GM12878 (cell line): ENCODE results near the gene SPATC1L. TPM values are rescaled to one million over a fixed set of nuclear protein-coding genes. Genes with fewer than 3 reads are reported as not detected.

Source experiments
- HDAC2 ChIP-seq: fragments of 200-600 bp; sonication (generic); IDR thresholded peaks from 2 replicates; pipeline ENCODE4 v1.6.1; 2017
- polyA plus RNA-seq, 11 experiments: library from polyadenylated mRNA; depleted of rRNA in 4 of 11; unstranded in 6 of 11; stranded (reverse) in 5 of 11; fragments of >200 nt; fragmentation: Nextera tagmentation in 4 of 11; fragmentation: Illumina TruSeq in 1 of 11; extraction: Ambion mirVana in 4 of 11; extraction: Trizol in 1 of 11; gene quantifications; 1 replicate in 1 of 11; 2 replicates in 10 of 11; pipeline versions ENCODE4 v1.2.1 to v1.2.3, GENCODE V29; 2011 to 2016; ENCODE audit warnings: inconsistent platforms in 2 of 11, missing spikeins in 2 of 11, low read depth in 1 of 11
- total RNA-seq, 4 experiments: library from RNA; depleted of rRNA in 3 of 4; stranded (reverse); fragments of >200 nt in 3 of 4; fragmentation: Illumina TruSeq in 1 of 4; extraction: Trizol in 1 of 4; gene quantifications; 2 replicates each; pipeline versions ENCODE4 v1.2.1 to v1.2.3, GENCODE V29; 2013 to 2021
- TF ChIP-seq, protein P1 (sequence below): fragments of 450-650 bp; IDR thresholded peaks from 2 replicates; pipeline ENCODE4 v1.6.1; 2017; ENCODE audit warnings: mild to moderate bottlenecking, moderate library complexity
- TF ChIP-seq, protein P2 (sequence below): fragments of 450-650 bp; formaldehyde crosslinking; IDR thresholded peaks from 2 replicates; pipeline ENCODE4 v1.4.0; 2020; ENCODE audit warnings: mild to moderate bottlenecking, moderate library complexity
- TF ChIP-seq, protein P3 (sequence below): fragments of 450-650 bp; IDR thresholded peaks from 2 replicates; pipeline ENCODE4 v1.6.1; 2018; ENCODE audit warnings: borderline replicate concordance, mild to moderate bottlenecking; ENCODE audit not compliant: partially characterized antibody

Gene SPATC1L
- total and polyA plus RNA-seq, 10 of the 15 experiments (the other 5 are each of a cell fraction or from before 2014, with no cell fraction given): 1.4 to 16.0 (median 7.0) TPM; not detected in 2

DNA sequence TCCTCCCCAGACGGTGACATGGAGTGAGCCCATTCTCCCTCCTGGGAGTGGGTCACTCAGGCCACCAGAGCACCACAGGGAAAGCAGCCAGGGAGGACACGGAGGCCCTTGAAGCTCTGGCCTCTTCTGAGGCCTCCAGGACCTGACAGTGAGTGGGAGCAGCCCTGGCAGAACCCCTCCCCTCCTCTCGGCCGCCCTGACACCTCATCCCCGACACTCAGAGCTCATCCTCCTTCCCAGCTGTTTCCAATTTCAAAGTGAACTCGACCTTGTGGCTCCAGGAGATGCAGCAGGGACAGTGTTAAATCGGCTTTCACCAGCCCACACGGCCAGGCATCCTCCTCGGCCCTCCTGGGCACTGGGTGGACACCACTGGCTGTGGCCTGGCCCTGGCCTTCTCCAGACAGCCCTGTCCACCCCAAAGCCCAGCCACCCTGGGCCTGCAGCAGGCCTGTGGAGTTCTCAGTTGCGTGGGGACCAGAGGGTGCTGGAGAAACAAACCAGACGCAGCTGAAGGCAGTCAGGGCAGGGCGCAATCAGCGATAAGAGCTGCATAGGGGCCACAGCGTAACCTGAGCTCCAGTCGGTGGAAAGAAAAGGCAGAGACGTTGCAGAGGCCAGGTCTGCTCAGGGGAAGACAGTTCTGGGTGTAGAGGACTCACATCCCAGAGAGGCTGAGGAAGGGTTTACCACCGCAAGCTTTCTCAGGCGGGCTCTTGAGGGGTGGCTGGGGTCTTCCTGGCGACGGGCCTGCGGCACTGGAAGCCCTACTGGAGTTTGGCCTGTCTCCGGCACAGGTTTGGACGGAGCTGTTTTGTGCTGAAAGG, 55.9 kb downstream of the SPATC1L start (continued):
- TF ChIP-seq, protein P1, sequence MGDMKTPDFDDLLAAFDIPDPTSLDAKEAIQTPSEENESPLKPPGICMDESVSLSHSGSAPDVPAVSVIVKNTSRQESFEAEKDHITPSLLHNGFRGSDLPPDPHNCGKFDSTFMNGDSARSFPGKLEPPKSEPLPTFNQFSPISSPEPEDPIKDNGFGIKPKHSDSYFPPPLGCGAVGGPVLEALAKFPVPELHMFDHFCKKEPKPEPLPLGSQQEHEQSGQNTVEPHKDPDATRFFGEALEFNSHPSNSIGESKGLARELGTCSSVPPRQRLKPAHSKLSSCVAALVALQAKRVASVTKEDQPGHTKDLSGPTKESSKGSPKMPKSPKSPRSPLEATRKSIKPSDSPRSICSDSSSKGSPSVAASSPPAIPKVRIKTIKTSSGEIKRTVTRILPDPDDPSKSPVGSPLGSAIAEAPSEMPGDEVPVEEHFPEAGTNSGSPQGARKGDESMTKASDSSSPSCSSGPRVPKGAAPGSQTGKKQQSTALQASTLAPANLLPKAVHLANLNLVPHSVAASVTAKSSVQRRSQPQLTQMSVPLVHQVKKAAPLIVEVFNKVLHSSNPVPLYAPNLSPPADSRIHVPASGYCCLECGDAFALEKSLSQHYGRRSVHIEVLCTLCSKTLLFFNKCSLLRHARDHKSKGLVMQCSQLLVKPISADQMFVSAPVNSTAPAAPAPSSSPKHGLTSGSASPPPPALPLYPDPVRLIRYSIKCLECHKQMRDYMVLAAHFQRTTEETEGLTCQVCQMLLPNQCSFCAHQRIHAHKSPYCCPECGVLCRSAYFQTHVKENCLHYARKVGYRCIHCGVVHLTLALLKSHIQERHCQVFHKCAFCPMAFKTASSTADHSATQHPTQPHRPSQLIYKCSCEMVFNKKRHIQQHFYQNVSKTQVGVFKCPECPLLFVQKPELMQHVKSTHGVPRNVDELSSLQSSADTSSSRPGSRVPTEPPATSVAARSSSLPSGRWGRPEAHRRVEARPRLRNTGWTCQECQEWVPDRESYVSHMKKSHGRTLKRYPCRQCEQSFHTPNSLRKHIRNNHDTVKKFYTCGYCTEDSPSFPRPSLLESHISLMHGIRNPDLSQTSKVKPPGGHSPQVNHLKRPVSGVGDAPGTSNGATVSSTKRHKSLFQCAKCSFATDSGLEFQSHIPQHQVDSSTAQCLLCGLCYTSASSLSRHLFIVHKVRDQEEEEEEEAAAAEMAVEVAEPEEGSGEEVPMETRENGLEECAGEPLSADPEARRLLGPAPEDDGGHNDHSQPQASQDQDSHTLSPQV: no peak
- TF ChIP-seq, protein P2, sequence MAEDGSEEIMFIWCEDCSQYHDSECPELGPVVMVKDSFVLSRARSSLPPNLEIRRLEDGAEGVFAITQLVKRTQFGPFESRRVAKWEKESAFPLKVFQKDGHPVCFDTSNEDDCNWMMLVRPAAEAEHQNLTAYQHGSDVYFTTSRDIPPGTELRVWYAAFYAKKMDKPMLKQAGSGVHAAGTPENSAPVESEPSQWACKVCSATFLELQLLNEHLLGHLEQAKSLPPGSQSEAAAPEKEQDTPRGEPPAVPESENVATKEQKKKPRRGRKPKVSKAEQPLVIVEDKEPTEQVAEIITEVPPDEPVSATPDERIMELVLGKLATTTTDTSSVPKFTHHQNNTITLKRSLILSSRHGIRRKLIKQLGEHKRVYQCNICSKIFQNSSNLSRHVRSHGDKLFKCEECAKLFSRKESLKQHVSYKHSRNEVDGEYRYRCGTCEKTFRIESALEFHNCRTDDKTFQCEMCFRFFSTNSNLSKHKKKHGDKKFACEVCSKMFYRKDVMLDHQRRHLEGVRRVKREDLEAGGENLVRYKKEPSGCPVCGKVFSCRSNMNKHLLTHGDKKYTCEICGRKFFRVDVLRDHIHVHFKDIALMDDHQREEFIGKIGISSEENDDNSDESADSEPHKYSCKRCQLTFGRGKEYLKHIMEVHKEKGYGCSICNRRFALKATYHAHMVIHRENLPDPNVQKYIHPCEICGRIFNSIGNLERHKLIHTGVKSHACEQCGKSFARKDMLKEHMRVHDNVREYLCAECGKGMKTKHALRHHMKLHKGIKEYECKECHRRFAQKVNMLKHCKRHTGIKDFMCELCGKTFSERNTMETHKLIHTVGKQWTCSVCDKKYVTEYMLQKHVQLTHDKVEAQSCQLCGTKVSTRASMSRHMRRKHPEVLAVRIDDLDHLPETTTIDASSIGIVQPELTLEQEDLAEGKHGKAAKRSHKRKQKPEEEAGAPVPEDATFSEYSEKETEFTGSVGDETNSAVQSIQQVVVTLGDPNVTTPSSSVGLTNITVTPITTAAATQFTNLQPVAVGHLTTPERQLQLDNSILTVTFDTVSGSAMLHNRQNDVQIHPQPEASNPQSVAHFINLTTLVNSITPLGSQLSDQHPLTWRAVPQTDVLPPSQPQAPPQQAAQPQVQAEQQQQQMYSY (CRISPR knock-in tag): no peak
- no peak for TF ChIP-seq HDAC2
- TF ChIP-seq, protein P3, sequence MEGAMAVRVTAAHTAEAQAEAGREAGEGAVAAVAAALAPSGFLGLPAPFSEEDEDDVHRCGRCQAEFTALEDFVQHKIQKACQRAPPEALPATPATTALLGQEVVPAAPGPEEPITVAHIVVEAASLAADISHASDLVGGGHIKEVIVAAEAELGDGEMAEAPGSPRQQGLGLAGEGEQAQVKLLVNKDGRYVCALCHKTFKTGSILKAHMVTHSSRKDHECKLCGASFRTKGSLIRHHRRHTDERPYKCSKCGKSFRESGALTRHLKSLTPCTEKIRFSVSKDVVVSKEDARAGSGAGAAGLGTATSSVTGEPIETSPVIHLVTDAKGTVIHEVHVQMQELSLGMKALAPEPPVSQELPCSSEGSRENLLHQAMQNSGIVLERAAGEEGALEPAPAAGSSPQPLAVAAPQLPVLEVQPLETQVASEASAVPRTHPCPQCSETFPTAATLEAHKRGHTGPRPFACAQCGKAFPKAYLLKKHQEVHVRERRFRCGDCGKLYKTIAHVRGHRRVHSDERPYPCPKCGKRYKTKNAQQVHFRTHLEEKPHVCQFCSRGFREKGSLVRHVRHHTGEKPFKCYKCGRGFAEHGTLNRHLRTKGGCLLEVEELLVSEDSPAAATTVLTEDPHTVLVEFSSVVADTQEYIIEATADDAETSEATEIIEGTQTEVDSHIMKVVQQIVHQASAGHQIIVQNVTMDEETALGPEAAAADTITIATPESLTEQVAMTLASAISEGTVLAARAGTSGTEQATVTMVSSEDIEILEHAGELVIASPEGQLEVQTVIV: no peak
